Erythroblast (primary cell): ENCODE results near the gene DNAH9.

Source experiments
- GATA1 ChIP-seq: IDR thresholded peaks from 2 replicates; pipeline ENCODE4 v1.6.1; 2011; ENCODE audit warnings: low read depth, mild to moderate bottlenecking, control low read depth, low read length, moderate library complexity
- POLR2A ChIP-seq: IDR thresholded peaks from 2 replicates; pipeline ENCODE4 v1.6.1; 2011; ENCODE audit warnings: mild to moderate bottlenecking, low read length

GRCh38 chr17:11636771-11637170 is 38.5 kb downstream of the DNAH9 start:
- no peak for TF ChIP-seq POLR2A
- no peak for TF ChIP-seq GATA1
